ENCODE measurements around the gene NXNL1.

DNA sequence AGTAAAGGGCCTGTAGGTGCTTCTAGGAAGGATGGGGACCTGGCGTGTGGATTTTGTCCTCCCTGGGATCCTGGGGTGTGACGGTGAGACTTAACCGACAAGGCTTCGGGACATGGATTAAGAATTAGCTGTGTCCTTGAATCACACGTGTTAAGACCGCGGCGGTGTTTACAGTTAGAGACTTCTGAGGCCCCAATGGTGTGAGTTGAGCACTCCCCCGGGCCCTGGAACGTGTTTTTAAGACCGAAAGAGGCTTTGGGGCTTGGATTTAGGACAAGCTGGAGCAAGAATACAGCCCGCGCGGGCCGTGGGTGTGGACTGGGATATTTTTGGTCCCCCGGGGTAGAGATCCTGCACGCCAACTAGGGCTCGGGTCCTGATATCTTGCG, 8.4 kb upstream of the NXNL1 start:
- TF ChIP-seq, protein P1, sequence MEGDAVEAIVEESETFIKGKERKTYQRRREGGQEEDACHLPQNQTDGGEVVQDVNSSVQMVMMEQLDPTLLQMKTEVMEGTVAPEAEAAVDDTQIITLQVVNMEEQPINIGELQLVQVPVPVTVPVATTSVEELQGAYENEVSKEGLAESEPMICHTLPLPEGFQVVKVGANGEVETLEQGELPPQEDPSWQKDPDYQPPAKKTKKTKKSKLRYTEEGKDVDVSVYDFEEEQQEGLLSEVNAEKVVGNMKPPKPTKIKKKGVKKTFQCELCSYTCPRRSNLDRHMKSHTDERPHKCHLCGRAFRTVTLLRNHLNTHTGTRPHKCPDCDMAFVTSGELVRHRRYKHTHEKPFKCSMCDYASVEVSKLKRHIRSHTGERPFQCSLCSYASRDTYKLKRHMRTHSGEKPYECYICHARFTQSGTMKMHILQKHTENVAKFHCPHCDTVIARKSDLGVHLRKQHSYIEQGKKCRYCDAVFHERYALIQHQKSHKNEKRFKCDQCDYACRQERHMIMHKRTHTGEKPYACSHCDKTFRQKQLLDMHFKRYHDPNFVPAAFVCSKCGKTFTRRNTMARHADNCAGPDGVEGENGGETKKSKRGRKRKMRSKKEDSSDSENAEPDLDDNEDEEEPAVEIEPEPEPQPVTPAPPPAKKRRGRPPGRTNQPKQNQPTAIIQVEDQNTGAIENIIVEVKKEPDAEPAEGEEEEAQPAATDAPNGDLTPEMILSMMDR (IDR thresholded peaks at IDR 0.05; ENCODE audit: low read depth, low read length, poor library complexity, severe bottlenecking): no peak
- TF ChIP-seq EZH2phosphoT487 (IDR thresholded peaks at IDR 0.05; ENCODE audit: borderline replicate concordance, low read length): no peak

Measured in DOHH2 (cell line).